Measurements from ENCODE around the gene DECR2.
"Not testable (repeated sequence)": the region's sequence is repeated elsewhere in the genome, so short reads cannot be mapped to it uniquely, and the experiment has no call there.

Gene DECR2

DNA sequence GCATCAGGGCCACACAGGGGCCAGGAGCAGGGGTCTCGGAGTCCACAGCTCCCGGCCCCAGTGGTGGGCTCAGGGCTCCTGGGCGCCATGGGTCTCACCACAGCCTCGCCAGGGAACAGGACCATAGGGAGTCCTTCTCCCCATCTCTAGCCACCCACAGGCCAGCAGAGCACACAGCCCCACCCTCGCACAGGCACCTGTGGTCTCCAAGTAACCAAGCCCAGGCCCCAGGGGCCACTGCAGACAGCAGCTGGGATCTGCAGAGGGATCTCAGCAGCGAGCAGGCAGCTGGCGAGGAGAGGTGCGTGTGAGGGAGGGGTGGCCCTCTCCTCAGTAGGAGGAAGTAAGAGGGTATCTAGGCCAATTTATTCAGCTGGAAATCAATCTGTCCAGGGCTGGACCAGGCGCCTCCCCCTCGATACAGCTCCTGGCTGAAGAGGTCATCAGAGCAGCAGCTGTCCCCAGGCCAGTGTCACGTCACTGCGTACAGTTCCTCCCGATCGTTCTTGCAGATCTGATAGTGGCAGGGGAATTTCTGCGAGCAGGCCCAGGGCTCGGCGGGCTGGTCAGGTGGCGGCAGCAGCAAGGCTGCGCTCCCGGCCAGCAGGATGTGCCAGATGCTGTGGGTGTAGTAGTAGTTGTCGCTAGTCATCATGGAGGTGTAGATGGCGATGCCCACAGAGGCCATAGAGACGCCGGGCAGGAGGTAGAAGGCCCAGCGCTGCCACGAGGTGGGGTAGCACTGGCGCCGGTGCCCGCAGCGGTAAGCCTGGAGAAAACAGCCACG, 30.0 kb upstream of the DECR2 start:
- Mint-ChIP-seq H3K36me3 (peaks cover 26 to 42% of the 10 kb centered on the region in 2 donors), H3K4me3 (no peak overlapping the region), H3K27ac (no peak overlapping the region), H3K4me1 (peaks cover 15 to 29% of the 10 kb centered on the region in 2 donors), H3K27me3 (no peaks in the 10 kb centered on the region), H3K9me3 (no peaks in the 10 kb centered on the region)
- DNase-seq (no peak), ATAC-seq (replicated peaks) (no peak)

GRCh38 chr16:372302-372983, 29.2 kb upstream of the DECR2 start:
- H3K27me3 Mint-ChIP-seq, result no peaks in the 10 kb centered on the region
- H3K9me3 Mint-ChIP-seq, result no peaks in the 10 kb centered on the region
- H3K36me3 Mint-ChIP-seq, result peaks cover 19 to 35% of the 10 kb centered on the region in 2 donors
- peaks cover 15 to 29% of the 10 kb centered on the region in 2 donors for H3K4me1 Mint-ChIP-seq
- ATAC-seq (replicated peaks) (no peak), DNase-seq (no peak)
- no peak overlapping the region for H3K27ac Mint-ChIP-seq
- no peak overlapping the region for H3K4me3 Mint-ChIP-seq

- H3K4me1 Mint-ChIP-seq, result peaks cover 15 to 29% of the 10 kb centered on the region in 2 donors
- H3K36me3 Mint-ChIP-seq, result peaks cover 15 to 31% of the 10 kb centered on the region in 2 donors
- H3K27ac Mint-ChIP-seq, result peak overlapping the region; percentile 59
- no peak overlapping the region for H3K4me3 Mint-ChIP-seq
- no peaks in the 10 kb centered on the region for H3K9me3 Mint-ChIP-seq
- DNase-seq, result no peak
- no peaks in the 10 kb centered on the region for H3K27me3 Mint-ChIP-seq
- no peak for ATAC-seq (replicated peaks)
Observed at GRCh38 chr16:373020-373598, 28.6 kb upstream of the DECR2 start.

DNA sequence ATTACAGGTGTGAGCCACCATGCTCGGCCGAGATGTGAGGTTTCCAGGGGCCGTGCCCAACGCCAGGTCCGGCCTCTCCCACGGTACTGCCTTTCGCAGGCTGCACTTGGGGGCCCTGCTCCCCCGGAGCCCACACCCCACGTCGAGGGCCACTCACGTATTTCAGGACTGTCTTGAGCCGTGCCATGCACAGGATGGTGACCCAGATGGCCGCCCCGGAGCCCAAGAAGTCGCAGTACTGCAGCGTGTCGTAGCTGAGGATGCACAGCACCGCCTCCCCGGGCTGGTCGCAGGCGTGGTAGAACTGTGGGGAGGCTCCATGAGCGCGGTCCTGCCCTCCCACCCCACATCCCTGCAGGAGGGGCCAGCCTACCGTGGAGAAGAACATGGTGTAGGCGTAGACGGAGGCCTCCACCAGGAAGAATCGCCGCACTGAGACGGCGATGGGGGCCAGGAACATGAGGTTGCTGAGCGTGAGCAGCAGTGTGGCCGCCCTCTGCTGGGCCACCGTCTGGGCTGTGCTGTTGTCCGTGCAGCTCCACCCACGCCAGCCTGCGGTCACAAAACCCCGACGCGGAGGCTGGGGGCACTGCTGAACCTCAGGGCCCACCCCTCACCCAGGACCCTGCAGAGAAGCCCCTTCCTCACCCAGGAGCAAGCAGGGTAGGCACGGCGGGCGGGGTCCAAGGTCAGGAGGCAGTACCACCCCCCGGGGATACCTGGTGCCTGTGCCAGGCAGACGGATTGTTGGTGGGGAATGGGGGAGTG, 27.7 kb upstream of the DECR2 start:
- Mint-ChIP-seq H3K4me1 (peaks cover 15 to 23% of the 10 kb centered on the region in 2 donors), H3K4me3 (no peak overlapping the region), H3K27ac (no peak overlapping the region), H3K9me3 (no peaks in the 10 kb centered on the region), H3K36me3 (peaks cover 16 to 28% of the 10 kb centered on the region in 2 donors), H3K27me3 (no peaks in the 10 kb centered on the region)
- DNase-seq (no peak), ATAC-seq (replicated peaks) (no peak)

DNA sequence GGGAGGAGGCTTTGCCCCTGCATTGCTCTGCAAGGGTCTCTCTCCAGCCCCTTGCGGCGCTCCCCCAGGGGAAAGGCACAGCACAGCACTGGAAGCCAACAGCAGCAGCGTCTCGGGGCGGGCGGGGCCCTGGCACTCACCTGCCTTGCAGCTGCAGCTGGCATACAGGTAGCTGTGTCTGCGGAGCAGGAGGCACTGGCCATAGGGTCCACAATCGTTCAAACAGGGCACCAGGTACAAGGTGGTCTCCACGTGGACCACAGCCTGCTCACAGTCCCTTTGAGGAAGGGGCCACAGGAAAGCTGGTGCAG, 27.1 kb upstream of the DECR2 start:
- no peaks in the 10 kb centered on the region for H3K27me3 Mint-ChIP-seq
- H3K4me3 Mint-ChIP-seq, result no peak overlapping the region
- peaks cover 16 to 25% of the 10 kb centered on the region in 2 donors for H3K36me3 Mint-ChIP-seq
- ATAC-seq (replicated peaks) (no peak), DNase-seq (no peak)
- H3K4me1 Mint-ChIP-seq, result peaks cover 11 to 22% of the 10 kb centered on the region in 2 donors
- no peak overlapping the region for H3K27ac Mint-ChIP-seq
- H3K9me3 Mint-ChIP-seq, result no peaks in the 10 kb centered on the region

DNA sequence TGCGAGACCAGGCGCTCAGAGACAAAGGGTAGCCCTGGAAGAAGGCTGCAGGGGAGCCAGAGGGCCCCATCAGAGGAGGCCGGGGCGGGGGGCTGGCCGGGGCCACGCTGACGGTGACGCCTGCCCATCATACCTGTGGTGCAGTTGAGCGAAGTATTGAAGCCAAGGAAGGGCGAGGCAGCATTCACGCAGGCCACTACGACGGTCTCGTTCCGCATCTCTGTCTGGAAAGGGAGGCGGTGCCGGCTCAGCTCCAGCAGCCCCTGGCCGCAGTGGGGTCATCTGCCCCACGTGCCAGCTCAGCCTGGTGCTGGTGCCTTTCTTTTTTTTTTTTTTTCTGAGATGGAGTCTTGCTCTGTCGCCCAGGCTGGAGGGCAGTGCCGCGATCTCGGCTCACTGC, 26.5 kb upstream of the DECR2 start:
- peaks cover 11 to 25% of the 10 kb centered on the region in 2 donors for H3K4me1 Mint-ChIP-seq
- H3K27ac Mint-ChIP-seq, result no peak overlapping the region
- ATAC-seq (replicated peaks), result no peak

DNA sequence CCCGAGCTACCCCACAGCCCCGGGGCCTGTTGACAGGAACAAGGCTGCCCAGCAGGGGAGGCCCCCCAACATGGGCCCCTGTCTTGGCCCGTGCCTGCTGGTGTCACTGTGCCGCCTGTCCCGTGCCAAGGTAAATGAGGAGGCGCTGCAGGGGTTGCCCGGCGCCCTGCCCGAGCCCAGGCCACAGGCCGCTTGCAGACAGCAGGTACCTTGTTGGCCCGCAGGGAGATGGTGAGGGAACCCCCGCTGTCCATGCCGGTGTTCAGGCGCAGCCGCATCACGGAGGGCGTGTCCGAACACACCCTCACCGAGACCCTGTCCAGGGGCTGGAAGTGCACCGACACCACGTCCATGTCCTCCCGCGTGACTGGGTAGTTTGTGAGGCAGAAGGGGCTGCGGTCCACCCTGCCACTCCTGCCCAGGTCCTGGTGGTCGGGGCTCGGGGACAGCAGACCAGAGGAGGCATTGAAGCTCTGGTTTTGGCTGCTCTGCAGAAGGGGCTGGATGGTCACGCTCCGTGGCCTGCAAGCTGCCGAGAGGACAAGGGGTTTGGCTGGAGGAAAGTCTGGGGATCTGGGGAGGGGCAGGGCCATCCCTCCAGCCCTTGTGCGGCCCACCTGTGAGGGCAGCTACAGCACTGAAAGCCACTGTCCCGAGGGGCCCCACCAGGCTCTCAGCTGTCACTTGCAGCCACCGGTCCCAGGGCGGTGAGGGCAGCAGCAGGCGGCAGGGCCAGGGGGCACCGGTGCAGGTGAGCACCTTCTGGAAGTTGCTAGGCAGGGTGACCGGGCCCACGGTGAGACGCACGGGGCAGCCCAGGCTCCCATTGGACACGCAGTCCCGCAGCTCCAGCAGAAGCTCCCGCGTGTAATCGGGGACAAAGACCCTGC, 25.5 kb upstream of the DECR2 start:
- Mint-ChIP-seq H3K9me3 (no peaks in the 10 kb centered on the region), H3K36me3 (peaks cover 11 to 19% of the 10 kb centered on the region in 2 donors), H3K27me3 (no peaks in the 10 kb centered on the region), H3K27ac (no peak overlapping the region), H3K4me1 (peaks cover 6 to 24% of the 10 kb centered on the region in 2 donors), H3K4me3 (no peak overlapping the region)
- DNase-seq, result no peak
- no peak for ATAC-seq (replicated peaks)

More for the DNA sequence above, 26.5 kb upstream of the DECR2 start:
- no peaks in the 10 kb centered on the region for H3K9me3 Mint-ChIP-seq
- peaks cover 15 to 23% of the 10 kb centered on the region in 2 donors for H3K36me3 Mint-ChIP-seq
- no peak for DNase-seq
- no peaks in the 10 kb centered on the region for H3K27me3 Mint-ChIP-seq
- H3K4me3 Mint-ChIP-seq, result no peak overlapping the region

- no peak overlapping the region for H3K4me3 Mint-ChIP-seq
- H3K4me1 Mint-ChIP-seq, result peaks cover 4 to 21% of the 10 kb centered on the region in 2 donors
- DNase-seq, result no peak
- no peaks in the 10 kb centered on the region for H3K27me3 Mint-ChIP-seq
- H3K9me3 Mint-ChIP-seq, result no peaks in the 10 kb centered on the region
- peaks cover 11 to 15% of the 10 kb centered on the region in 2 donors for H3K36me3 Mint-ChIP-seq
- ATAC-seq (replicated peaks), result no peak
- H3K27ac Mint-ChIP-seq, result no peak overlapping the region
Observed at GRCh38 chr16:376817-377418, 24.8 kb upstream of the DECR2 start.

GRCh38 chr16:377419-377951, 24.2 kb upstream of the DECR2 start:
- H3K9me3 Mint-ChIP-seq, result no peaks in the 10 kb centered on the region

GRCh38 chr16:378113-378820, 23.4 kb upstream of the DECR2 start:
- H3K27ac Mint-ChIP-seq; H3K4me3 Mint-ChIP-seq; H3K27me3 Mint-ChIP-seq; ATAC-seq (replicated peaks); DNase-seq; H3K9me3 Mint-ChIP-seq: not testable (repeated sequence)
- Mint-ChIP-seq H3K4me1 (peaks cover 6 to 28% of the 10 kb centered on the region in 2 donors), H3K36me3 (peaks cover 6 to 13% of the 10 kb centered on the region in 2 donors)

More at GRCh38 chr16:377419-377951, 24.2 kb upstream of the DECR2 start:
- Mint-ChIP-seq H3K27ac (no peak overlapping the region), H3K4me1 (peaks cover 4 to 20% of the 10 kb centered on the region in 2 donors), H3K4me3 (no peak overlapping the region), H3K36me3 (peaks cover 9 to 13% of the 10 kb centered on the region in 2 donors), H3K27me3 (no peaks in the 10 kb centered on the region)
- DNase-seq (no peak), ATAC-seq (replicated peaks) (no peak)

DNA sequence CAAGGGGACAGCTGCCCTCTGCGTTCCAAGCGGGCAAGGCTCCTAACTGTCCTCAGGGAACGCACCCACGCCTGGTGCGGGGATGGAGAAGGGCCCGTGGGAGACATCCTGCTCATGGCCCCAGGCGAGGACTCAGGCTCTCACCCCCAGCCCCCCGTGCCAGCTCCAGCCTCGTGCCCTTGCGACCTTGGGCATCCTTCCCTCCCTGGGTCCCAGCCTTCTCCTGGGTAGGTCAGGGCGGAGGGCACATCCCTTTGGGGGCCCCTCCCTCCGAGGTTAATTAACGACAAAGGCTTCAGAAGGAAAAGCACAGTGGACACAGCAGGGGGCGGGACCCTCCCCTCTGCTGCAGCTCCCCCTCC, 22.9 kb upstream of the DECR2 start:
- H3K36me3 Mint-ChIP-seq, result peaks cover 5 to 8% of the 10 kb centered on the region in 2 donors
- peaks cover 10 to 33% of the 10 kb centered on the region in 2 donors for H3K4me1 Mint-ChIP-seq
- no peak overlapping the region for H3K27ac Mint-ChIP-seq
- no peaks in the 10 kb centered on the region for H3K27me3 Mint-ChIP-seq
- no peak overlapping the region for H3K4me3 Mint-ChIP-seq
- H3K9me3 Mint-ChIP-seq, result no peaks in the 10 kb centered on the region
- no peak for ATAC-seq (replicated peaks)
- DNase-seq, result no peak

DNA sequence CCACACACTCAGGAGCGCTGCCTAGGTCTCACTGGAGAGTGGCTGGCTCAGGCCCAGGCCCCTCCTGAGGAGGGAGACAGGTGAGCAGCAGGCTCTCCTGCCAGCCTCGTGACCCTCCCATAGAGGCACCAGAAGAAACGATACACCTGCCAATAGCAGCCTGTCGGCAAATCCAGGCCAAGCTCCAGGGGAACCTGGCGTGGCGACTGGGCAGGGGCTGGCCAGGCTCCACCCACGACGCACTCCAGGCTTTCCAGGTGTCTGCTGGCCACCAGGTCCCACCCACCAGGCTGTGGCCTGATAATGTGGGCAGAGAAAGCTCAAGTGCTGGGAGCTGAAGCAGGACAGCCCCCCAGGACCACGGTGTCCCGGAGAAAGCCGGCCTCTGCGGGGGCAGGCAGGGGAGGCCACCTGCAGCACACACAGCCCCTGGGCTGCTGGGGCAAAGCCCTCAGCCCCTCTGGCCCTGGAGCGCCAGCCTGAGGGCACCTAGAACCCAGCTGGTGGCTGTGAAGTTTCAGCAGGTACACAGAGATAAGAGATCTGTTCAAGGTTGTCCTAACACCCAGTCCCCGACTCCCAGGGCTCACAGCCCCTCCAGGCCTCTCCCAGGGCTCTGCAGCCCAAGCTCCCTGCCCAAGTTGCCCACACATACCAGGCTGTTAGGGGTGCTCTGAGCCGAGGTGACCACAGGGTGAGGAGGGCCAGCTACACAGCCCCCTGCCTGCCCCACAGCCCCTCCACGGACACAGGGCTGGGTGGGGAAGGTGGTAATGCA, 22.3 kb upstream of the DECR2 start:
- Mint-ChIP-seq H3K27ac (no peak overlapping the region), H3K4me3 (no peak overlapping the region), H3K9me3 (no peaks in the 10 kb centered on the region), H3K27me3 (no peaks in the 10 kb centered on the region), H3K4me1 (peaks cover 10 to 39% of the 10 kb centered on the region in 2 donors), H3K36me3 (peaks cover 5 to 6% of the 10 kb centered on the region in 2 donors)
- ATAC-seq (replicated peaks), result no peak
- DNase-seq, result no peak
